Activated CD8-positive, alpha-beta memory T cell treated with anti-CD3 and anti-CD28 coated beads for 24 hours (primary cell): Measurements from ENCODE around the gene RAPSN.

Source experiments
- DNase-seq: peaks from one replicate; pipeline ENCODE4 v3.0.0-alpha.2; 2020

RAPSN gene

GRCh38 chr11:47431356-47432083 lies 17.4 kb downstream of the RAPSN start:
- no peak for DNase-seq

DNA sequence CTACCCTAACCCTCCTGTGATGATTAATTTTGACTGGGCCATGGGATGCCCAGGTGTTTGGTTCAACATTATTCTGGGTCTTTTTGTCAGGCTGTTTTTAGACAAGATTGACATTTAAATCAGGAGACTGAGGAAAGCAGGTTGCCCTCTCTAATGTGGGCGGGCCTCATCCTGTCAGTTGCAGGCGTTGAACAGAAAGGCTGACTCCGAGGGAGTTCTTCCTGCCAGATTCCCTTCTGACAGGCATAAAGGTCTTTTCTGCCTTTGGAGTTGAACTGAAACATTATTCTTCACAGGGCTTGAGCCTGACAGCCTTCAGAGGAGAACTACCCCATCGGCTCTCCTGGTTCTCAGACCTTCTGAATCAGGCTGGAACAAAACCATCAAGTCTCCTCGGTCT lies 18.4 kb downstream of the RAPSN start:
- DNase-seq, result no peak

DNA sequence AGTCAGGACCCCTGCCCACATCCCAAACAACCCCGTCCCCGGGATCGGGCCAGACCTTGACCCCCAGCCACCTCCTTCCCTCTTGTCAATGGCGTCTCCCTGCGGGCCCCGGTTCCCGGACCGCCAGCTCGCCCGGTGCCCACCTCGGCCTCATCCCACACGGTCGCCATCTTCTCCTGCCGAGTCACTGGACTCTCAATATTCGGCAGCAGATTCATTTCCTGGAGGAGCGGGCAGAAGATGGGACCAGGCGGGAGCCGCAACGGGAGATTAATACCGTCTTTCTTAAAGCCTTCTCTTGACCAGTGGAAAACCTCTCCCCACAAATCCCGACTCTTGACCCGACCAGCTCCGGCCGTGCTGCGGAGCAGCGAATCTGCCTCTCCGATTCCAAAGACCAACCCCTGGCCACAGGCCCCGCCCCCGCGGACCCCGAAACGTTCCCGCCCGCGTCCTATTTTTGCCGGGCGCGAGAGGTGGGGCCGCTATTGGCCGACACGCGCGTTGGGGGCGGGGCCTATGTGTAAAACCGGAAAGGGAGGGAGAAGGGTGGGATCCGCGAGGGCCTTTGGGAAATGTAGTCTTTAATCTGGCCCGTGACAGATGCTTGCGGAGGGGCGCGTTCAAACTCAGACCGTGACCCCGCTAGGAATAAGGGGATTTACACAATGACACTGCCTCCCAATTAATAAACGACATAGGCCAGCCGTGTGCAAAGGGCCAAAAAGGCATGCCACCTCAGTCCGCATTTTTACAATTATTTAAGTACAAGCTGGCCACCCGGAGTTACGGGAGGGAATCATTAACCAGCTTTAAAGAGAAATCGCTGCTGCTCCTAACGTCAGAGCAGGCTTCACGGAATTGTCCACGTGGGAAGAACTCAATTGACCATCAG lies 22.6 kb downstream of the RAPSN start, which contains the start of gene PSMC3:
PSMC3 (minus strand) TSS at position 378 of the 895 bp plus-strand sequence; CDS start at position 218, 160 bp downstream.
- DNase-seq, result peak; percentile 100

- no peak for DNase-seq
Observed at GRCh38 chr11:47425611-47426010, 23.3 kb downstream of the RAPSN start.

- no peak for DNase-seq
Observed at GRCh38 chr11:47418454-47419259, 30.3 kb downstream of the RAPSN start.

DNA sequence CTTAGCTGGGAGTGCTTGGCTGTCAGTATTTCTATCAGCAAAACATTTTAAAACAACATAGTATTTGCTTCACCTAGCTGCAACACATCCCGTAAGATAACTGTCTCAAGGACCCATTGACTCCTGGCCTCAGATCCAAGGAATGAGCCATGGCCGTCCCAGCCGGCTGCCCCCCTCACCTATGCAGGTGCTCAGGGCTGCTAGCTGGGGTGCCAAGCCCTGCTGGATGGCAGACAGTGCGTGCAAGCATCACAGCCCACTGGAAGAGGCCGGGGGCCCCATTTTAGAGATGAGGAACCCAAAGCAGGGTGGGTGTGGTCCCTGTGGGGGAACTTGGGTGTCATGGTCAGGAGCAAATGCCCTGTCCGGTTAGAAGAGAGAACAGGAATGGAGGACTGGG lies 31.2 kb downstream of the RAPSN start:
- DNase-seq, result no peak

DNA sequence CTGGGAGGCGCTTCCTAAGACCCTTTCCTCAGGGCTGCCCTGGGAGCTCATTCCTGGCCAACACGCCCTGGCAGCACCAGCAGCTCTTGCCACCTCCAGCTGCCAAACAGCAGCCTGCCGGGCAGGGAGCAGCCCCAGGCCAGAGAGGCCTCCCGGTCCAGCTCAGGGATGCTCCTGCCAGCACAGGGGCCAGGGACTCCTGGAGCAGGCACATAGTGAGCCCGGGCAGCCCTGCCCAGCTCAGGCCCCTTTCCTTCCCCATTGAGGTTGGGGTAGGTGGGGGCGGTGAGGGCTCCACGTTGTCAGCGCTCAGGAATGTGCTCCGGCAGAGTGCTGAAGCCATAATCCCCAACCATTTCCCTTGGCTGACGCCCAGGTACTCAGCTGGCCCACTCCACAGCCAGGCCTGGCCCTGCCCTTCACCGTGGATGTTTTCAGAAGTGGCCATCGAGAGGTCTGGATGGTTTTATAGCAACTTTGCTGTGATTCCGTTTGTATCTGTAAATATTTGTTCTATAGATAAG lies 32.9 kb downstream of the RAPSN start:
- no peak for DNase-seq

GRCh38 chr11:47415091-47415854 lies 33.7 kb downstream of the RAPSN start:
- DNase-seq, result peak; percentile 58

DNA sequence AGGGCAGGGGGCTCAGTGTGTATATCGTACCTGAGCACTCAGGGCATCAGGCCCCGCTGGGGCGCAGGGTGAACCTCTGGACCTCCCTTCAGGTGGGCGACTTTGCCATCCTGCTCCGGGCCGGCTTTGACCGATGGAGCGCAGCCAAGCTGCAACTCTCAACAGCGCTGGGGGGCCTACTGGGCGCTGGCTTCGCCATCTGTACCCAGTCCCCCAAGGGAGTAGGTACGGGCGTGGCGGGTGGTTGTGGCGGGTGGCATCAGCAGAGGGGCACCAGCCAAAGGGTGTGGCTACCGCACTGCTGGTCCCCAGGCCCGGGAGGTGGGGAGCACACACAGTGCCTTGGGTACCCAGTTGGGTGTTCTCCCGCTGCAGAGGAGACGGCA lies 34.3 kb downstream of the RAPSN start:
- DNase-seq, result peak; percentile 55

DNA sequence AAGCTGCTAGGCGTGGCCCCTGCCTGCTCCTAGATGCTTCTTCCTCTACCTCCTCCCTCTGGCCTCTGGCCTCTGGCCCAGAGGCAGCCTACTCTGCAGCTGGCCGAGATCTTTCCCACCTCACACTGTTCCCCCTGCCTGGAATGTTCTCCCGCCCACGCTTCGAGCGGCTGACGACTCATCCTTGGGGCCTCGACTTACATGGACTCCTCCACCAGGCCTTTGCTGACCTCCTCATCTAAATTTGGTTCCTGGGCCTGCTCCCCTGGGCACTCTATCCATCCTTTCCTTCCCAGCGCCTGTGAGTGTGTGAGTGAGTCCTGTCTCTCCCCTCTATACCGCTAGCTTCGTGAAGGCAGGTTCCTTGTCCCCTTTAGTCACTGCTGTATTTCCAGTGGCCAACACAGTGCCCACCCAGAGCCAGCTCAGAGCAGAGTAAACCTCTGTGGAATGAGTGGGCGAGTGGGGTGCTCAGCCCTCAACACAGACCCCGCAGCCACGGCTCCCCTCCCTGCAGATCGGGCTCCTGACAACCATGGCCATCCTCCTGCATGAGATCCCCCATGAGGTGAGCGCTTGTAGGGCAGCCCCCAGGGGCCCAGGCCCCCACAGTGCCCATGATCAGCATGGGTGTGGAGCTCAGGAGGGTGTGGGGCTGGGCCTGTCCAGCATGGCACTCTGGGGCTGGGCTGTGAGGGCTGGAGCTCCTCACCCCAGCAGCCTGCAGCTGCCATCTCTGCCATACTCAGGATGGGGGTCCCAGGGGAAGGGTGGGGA lies 34.8 kb downstream of the RAPSN start:
- no peak for DNase-seq

DNA sequence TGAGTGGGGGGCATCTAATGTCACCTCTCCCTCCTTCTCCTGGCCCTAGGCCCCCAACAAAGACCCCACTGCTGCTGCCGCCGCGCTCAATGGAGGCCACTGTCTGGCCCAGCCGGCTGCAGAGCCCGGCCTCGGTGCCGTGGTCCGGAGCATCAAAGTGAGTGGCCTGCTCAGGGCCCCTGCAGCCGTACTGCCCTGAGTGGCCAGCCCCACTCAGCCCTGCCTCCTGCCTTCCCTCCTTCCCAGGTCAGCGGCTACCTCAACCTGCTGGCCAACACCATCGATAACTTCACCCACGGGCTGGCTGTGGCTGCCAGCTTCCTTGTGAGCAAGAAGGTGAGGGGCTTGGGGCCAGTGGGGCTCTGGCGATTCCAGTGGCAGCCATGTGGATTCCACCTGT lies 35.6 kb downstream of the RAPSN start:
- DNase-seq, result no peak

DNA sequence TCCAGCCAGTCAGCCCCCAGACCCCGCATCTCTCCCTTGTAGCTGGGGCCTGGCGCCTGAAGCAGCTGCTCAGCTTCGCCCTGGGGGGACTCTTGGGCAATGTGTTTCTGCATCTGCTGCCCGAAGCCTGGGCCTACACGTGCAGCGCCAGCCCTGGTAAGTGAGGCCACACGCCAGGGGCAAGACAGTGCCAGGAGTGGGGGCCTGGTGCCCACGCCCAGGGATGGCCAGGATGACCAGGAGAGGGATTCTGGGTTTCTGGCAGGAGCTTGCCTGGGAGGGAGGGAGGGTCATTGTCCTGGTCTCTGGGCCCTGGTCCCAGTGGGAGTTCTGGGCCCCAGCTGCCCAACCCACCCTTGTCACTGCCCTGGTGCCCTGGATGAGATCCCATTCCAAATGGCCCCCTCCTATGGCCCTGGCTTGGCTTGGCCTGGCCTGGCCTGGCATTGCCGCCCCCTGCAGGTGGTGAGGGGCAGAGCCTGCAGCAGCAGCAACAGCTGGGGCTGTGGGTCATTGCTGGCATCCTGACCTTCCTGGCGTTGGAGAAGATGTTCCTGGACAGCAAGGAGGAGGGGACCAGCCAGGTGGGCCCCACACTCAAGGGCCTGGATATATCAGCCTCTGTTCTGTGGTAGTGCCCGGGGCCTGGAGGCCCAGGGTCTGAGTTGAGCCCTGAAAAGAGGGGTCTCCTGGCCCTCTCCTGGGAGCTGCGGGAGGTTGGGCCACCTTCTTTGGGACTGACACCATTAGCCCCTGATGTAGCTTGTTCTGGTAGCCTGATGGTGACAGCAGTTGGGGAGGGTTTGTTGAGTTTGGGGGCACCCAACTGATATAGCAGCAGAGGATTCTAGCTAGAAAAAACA lies 36.8 kb downstream of the RAPSN start:
- peak; percentile 83 for DNase-seq

DNA sequence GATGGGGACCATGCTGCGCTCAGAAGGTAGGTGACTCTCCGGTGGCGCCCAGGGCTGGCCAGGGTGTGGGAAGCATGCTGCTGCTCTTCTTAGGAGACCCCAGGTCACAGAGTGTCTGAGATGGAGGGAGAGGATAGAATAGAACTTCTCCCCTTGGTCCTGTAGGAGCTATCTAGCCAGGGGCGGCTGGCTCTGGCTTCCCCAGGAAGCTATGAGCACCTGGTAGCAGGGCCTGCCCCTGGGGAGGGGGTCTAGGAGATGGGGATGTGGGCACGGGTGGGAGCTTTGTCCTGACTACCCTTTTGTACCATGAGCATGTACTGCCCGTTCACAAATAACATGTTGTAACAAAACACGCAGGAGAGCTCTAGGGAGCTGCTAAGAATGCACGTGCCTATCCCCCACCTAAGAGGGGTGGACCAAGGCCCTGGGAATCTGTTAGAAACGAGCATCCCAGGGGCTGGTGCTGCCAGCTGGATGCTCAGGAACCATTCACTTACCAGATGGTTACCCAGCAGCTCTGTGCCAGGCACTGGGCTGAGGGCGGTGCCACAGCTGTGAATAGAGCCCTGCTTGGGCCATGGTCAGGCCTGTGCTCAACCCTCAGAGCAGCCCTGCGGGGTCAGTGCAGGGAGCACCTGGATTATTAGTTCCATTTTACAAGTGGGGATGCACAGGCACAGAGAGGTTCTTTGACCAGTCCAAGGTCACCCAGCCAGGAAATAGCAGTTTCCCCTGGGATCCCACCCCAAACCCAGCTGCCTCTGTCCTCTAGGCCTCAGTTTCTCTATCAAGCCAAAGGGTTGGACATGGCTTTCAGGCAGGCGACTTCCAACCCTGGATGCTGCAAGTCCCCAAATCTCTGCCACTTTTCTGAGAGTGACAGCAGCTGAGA lies 38.3 kb downstream of the RAPSN start:
- DNase-seq, result peak; percentile 57

DNA sequence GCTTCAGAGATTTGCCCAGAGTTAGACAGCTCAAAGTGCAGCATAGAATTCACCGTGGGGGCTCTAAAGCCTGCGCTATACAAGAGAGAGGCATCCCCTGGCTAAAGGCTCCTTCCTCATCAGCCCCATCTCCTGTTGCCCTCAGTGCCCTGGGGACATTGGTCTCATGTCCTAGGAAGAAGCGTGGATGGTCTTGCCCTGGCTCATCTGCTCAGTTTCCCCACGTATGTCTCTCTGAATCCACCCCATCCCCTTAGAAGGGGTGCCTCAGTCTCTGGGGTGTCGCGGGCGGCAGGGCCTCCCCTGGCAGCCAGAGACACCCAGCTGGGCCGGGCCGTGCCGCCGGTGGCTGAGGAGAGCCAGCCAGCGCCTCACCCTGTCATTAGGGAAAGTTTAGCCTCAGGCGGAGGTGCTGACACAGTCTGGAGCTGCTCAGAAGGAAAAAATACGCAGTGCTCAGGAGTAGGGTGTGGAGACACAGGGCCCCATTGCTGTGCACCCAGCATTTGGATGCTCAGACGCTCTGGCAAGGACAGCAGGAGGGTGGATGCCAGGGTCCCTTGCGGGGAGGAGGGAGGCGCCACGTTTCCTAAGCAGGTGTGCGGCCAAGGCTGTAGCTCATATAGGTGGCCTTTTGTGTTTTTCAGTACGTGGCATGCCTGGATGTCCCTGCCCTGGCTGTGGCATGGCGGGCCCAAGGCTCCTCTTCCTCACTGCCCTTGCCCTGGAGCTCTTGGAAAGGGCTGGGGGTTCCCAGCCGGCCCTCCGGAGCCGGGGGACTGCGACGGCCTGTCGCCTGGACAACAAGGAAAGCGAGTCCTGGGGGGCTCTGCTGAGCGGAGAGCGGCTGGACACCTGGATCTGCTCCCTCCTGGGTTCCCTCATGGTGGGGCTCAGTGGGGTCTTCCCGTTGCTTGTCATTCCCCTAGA lies 39.2 kb downstream of the RAPSN start:
- DNase-seq, result peak; percentile 56

GRCh38 chr11:47408598-47409439 lies 40.1 kb downstream of the RAPSN start:
- DNase-seq, result no peak

- DNase-seq, result peak; percentile 98
Observed at GRCh38 chr11:47407746-47408590, 41.0 kb downstream of the RAPSN start, which contains the start of gene SLC39A13. SLC39A13 (plus strand) TSS chr11:47408590; CDS start chr11:47410095, 1,505 bp downstream.
